Measurements from ENCODE around the gene GRHL3. TPM values are rescaled to one million over a fixed set of nuclear protein-coding genes. Genes with fewer than 3 reads are reported as not detected.

Gene GRHL3
- total RNA-seq, 1 donor from 2014 or later = 17.1 TPM

DNA sequence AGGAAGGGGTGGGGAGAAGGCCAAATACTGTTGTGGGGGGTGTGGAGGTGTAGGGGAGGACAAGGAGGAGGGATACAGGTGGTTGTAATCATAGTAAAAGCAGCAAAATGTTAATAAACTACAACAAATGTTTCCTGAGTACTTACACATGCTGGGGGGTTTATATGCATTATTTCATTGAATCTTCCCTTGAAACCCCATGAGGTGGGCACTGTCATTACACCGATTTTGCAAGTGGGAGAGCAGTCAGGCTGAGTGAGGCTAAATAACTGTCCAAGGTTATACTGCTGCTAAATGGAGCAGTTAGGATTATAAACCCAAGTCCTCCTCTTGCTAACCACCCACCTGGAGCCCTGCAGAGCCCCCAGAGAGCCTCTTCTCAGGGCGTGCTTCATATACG lies 14.4 kb upstream of the GRHL3 start:
- TF ChIP-seq, protein P1, sequence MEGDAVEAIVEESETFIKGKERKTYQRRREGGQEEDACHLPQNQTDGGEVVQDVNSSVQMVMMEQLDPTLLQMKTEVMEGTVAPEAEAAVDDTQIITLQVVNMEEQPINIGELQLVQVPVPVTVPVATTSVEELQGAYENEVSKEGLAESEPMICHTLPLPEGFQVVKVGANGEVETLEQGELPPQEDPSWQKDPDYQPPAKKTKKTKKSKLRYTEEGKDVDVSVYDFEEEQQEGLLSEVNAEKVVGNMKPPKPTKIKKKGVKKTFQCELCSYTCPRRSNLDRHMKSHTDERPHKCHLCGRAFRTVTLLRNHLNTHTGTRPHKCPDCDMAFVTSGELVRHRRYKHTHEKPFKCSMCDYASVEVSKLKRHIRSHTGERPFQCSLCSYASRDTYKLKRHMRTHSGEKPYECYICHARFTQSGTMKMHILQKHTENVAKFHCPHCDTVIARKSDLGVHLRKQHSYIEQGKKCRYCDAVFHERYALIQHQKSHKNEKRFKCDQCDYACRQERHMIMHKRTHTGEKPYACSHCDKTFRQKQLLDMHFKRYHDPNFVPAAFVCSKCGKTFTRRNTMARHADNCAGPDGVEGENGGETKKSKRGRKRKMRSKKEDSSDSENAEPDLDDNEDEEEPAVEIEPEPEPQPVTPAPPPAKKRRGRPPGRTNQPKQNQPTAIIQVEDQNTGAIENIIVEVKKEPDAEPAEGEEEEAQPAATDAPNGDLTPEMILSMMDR (IDR thresholded peaks at IDR 0.05; ENCODE audit: unreplicated experiment) = peak; percentile 21
- Mint-ChIP-seq H3K36me3 (no peaks in the 10 kb centered on the region), H3K9me3 (no peaks in the 10 kb centered on the region), H3K4me1 (peaks cover 32% of the 10 kb centered on the region), H3K27me3 (ENCODE audit: low read depth) (no peaks in the 10 kb centered on the region), H3K27ac (no peak overlapping the region), H3K4me3 (no peak overlapping the region)
- DNase-seq (ENCODE audit: low spot score in 2 of 2, unreplicated experiment in 2 of 2) = no peak

DNA sequence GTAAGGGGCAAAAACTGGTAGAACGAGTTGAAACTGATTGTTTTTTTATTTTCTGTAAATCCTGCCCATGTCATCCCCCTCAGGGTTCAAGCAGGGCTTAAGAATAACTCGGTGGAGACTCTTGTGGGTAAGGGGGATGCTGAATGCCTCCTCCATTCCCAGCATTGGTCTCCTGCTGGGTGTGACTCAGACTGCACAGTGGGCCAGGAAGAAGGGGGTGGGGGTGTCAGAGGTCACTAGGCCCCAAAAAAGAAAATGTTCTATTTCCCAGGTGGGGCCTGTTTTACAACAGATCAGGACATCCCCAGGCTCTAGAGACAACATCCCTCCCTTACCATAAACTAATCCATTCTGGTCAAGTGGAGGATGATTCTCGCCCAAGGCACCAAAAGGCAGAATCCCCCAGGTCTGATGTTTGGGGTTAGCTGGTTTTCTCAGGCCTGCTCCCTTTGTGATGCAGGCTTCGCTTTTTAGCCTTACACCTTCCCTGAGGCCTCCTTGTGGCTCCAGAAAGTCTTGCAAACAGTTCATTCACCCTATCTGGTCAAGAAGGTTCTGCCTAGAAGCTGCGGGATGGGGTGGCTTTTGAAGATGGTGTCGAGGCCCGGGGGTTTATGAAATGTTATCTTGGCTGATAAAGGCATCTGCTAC lies 10.7 kb upstream of the GRHL3 start:
- TF ChIP-seq, protein P1 (IDR thresholded peaks at IDR 0.05; ENCODE audit: unreplicated experiment) = no peak
- Mint-ChIP-seq H3K9me3 (no peaks in the 10 kb centered on the region), H3K27me3 (ENCODE audit: low read depth) (no peaks in the 10 kb centered on the region), H3K27ac (peak overlapping the region; percentile 32), H3K4me1 (peaks cover 40% of the 10 kb centered on the region), H3K4me3 (no peak overlapping the region), H3K36me3 (no peaks in the 10 kb centered on the region)
- DNase-seq (ENCODE audit: low spot score in 2 of 2, unreplicated experiment in 2 of 2) = no peak

DNA sequence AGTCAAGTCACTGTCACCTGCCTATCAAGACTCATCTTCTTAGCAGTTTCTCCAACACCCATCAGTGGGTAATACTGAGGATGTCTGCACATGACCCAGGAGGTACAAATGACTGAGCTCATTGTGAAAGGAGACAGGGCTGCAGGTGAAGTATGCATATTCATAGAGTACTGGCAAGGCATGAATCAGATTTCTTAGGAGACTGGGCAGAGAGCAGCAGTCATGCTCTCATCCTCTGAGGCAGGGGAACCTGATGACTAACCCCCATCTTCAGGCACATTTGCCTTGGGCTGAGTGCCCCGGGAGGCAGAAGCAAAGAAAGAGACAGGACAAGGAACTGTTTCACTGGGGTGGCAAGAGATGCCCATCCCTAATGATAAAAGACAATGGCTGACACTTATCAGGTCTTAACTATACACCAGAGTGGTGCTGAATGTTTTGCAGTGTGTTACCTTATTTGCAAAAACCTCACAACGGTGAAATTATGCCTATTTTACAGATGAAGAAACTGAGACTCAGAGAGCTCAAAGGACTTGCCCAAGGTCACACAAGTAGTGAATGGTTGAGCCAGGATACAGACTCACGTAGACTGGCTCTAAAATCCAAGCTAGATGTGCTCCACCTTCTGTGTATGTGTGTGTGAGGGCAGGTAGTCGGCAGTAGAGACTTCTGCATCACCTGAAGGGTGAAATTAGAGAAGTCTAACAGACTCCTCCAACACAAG lies 9.2 kb upstream of the GRHL3 start:
- H3K4me1 Mint-ChIP-seq = peaks cover 42% of the 10 kb centered on the region
- no peak for DNase-seq (ENCODE audit: low spot score in 2 of 2, unreplicated experiment in 2 of 2)

DNA sequence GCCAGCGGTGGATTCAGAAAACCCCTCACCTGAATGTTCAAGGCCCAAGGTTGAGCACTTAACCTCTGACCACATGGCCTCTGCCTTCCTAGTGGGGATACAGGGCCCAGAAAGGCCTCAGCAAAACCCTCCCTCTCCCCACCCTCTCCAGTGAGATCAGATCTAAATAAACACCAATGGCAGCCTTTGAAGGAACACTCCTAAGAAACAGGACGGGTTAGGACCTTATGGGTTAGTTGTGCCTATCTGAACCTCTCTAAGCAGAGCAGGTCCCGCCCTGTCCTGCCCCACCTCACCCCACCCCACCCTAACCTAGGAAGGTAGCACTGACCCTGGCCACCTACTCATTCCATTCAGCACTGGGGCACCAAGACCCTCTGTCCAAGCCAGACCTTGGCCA lies 7.9 kb upstream of the GRHL3 start:
- H3K27ac Mint-ChIP-seq = peak overlapping the region; percentile 66
- DNase-seq (ENCODE audit: low spot score in 2 of 2, unreplicated experiment in 2 of 2) = no peak
- peaks cover 42% of the 10 kb centered on the region for H3K4me1 Mint-ChIP-seq
- no peak overlapping the region for H3K4me3 Mint-ChIP-seq
- TF ChIP-seq, protein P1 (IDR thresholded peaks at IDR 0.05; ENCODE audit: unreplicated experiment) = no peak
- no peaks in the 10 kb centered on the region for H3K9me3 Mint-ChIP-seq
- H3K27me3 Mint-ChIP-seq (ENCODE audit: low read depth) = no peaks in the 10 kb centered on the region
- no peaks in the 10 kb centered on the region for H3K36me3 Mint-ChIP-seq

More for the DNA sequence above, 9.2 kb upstream of the GRHL3 start:
- Mint-ChIP-seq H3K36me3 (no peaks in the 10 kb centered on the region), H3K4me3 (no peak overlapping the region), H3K9me3 (no peaks in the 10 kb centered on the region), H3K27ac (no peak overlapping the region), H3K27me3 (ENCODE audit: low read depth) (no peaks in the 10 kb centered on the region)
- TF ChIP-seq, protein P1 (IDR thresholded peaks at IDR 0.05; ENCODE audit: unreplicated experiment) = no peak

DNA sequence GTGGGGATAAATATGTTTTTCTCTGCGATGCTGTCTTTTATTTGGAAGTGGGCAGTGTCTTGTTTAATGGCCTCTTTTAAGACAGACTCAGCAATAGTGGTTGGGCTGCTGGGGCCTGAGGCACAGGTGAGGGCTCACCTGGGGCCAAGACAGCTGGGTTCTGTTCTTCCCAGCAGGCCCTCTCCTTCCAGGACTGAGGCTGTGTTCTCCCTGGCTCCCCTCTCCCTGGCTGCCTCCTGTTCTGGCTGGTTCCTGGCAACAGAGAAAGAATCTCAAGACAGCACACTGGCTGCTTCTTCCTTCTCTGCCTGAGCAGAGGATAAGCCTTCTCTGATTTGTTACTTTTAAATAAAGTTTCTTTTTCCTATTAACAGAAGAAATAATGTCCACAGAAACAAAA lies 7.4 kb upstream of the GRHL3 start:
- H3K27me3 Mint-ChIP-seq (ENCODE audit: low read depth) = no peaks in the 10 kb centered on the region

More for the DNA sequence above, 7.4 kb upstream of the GRHL3 start:
- no peaks in the 10 kb centered on the region for H3K9me3 Mint-ChIP-seq
- peak overlapping the region; percentile 66 for H3K27ac Mint-ChIP-seq
- no peaks in the 10 kb centered on the region for H3K36me3 Mint-ChIP-seq
- H3K4me1 Mint-ChIP-seq = peaks cover 44% of the 10 kb centered on the region
- DNase-seq (ENCODE audit: low spot score in 2 of 2, unreplicated experiment in 2 of 2) = no peak
- H3K4me3 Mint-ChIP-seq = no peak overlapping the region
- TF ChIP-seq, protein P1 (IDR thresholded peaks at IDR 0.05; ENCODE audit: unreplicated experiment) = no peak
